GM18867 (cell line): ENCODE results near the gene SLIT3.
"Not testable (repeated sequence)": the region's sequence is repeated elsewhere in the genome, so short reads cannot be mapped to it uniquely, and the experiment has no call there.

Experiments
- ATAC-seq: cut with Tn5 transposase; IDR thresholded peaks from one replicate; pipeline ENCODE4 v1.9.1; 2021; ENCODE audit warnings: mild to moderate bottlenecking, moderate library complexity; ENCODE audit not compliant: unreplicated experiment

SLIT3 gene

DNA sequence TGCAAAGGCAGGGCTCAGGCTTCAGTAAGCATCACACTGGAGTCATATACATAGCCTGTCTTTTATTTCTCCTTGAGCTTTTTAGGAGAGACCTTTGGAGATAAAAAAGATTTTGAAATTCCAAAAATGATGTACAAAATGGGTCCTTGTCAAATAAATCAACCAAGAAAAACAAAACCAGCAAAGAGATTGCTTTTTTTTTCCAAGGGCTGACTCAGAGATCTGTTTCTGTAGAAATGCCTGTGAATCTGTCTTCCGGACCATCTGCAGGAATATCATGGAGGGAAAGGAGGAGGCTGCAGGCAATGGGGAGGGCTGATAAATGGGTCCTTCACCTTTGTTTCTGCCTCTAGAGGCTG is 77.4 kb downstream of the SLIT3 start:
- ATAC-seq = no peak

DNA sequence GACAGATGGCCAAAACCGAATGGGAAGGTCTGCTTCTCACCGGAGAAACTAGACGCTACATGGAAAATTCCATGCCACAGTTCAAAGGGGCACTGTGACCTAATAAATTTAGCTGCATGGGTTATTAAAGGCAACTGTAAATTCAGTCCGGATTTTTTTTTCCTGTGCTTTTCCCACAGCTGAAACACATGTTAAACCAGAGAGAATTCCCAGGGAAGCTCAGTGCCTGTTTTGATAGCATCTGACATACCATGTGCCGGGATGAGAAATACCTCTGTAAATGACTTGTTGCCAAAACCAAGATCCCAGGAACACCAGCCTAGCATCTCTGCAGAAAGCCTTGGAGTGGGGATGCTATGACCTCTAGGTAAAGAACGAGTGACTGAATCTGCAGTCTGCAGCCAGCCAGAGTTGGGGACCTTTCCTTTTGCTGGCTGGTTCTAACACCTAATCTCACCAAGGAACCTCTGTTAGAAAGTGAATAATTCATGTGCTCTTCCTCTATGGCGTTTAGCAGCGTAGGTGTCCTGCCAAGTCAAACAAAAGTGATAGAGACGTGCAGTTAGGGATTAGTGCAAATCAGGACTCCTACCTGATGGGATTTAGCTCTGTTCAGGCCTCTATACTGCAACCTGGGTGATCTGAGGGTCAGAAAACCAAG is 77.9 kb downstream of the SLIT3 start:
- ATAC-seq = no peak

DNA sequence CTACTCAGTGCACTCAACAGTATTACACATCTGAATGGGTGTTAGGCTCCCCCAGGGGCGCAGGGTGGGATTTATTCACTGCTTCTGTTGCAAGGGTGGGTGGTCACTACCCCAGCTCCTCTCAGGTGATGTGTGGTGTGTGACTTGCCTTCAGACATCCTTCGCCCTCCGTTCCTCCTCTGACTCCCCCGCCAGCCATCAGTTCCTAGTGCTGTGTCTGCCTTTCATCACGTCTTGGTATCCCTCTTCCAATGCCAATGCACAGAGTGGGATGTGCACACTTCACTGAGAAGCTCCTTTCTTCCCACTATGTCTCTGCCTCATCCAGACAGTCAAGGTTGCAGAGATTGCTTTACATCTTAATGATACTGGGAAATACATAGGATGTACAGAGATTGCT is 79.4 kb downstream of the SLIT3 start:
- ATAC-seq = no peak

DNA sequence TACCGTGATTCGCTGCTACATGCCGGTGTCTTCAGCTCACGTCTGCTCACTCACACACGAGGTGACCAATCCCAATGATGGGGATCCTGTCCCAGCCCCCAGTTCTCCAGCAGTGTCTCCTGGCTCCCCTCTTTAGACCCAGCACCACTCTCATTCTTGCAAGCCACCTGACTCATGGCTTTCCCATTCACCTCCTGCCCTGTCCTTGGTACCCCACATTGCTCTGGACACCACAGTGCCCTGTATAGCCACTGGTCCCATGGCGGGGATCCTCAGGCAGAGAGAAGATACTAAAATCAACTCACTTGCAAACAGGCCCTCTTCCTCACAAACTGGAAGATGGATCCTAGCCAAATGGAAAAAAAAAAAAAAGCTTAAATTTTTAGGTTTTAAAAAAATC is 81.0 kb downstream of the SLIT3 start:
- no peak for ATAC-seq

DNA sequence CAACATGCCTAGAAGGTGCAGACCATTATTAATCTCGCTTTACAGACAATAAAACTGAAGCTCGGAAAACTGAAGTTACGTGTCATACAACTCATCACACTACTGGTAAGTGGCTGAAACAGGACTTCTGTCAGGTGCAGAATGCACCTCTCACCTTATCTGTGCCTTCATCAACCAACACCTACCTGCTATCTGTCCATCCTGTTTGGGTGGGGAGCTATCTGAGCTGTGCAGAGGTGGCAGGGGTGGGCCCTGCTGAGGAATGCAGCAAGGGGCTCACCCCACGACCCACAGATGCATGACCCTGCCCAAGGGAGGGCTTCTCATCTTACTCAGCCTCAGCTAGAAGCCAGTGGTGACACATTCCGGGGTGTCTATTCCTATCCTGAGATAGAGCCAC is 81.6 kb downstream of the SLIT3 start:
- no peak for ATAC-seq

DNA sequence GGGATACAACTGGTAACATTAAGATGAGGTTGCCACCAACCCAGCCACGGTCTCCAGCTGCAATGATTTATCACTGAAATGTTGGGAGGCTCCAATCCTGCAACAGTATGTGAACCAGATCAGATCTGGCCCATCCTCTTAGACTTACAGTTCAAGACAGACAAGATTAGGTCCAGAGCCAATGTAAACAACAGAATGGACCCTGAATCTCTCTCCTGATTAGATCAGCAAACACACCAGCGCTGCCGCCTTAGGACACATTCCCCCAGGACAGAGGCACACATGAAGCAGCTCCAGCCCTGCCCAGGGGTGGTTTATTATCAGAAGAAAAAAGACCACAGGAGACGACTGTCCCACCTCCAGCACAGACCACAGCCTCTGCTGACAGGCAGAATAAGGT is 82.1 kb downstream of the SLIT3 start:
- ATAC-seq = no peak

DNA sequence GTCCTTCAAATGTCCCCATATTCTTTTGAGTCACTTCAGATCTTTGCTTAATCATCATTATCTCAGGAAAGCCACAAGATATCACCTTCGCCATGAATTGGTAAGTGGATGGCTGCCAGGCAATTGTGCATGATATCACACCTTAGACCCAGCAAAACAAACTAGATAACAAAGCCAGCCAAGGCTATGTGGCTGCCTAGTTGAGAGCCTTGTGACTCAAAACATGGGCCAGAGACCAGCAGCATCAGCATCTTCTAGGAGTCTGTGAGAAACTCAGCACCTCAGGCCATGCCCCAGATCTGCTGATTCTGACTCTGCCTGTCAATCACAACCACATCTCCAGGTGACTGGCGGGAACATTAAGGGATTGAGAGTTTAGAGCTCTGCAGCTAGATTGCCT is 82.8 kb downstream of the SLIT3 start:
- no peak for ATAC-seq

DNA sequence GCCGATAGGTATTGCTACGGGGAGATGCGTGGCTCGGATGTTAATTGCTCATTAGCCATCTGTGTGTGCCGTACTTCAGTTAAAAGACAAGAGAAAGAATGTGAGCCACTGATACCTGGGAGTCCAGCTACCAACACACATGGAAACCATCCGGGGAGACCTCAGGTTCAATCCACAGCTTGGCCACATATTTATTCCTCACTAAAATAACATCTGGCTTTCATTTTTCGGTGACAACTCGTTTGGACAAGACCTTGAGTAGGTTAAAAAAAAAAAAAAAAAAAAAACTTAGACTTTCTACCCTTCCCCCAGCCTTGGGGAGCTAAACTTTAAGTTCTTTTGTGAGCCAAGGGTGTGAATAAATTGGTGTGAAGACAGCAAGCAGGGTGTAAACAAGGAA is 84.1 kb downstream of the SLIT3 start:
- ATAC-seq = no peak

DNA sequence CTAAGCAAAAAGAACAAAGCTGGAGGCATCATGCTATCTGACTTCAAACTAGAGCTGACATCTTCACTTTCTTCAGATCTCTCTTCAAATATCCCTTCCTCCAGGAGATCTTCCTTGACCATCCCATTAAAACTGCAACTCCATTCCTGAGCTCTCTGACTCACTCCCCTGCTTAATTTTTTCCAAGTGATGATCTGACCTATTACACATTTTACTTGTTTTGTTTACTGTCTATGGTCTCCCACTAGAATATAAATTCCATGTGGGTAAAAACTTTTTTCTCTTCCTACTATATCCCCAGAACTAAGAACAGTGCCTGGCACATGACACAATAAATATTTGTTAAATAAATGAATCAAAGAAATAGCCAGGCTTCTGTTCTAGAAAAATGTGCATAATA is 87.5 kb downstream of the SLIT3 start:
- no peak for ATAC-seq

DNA sequence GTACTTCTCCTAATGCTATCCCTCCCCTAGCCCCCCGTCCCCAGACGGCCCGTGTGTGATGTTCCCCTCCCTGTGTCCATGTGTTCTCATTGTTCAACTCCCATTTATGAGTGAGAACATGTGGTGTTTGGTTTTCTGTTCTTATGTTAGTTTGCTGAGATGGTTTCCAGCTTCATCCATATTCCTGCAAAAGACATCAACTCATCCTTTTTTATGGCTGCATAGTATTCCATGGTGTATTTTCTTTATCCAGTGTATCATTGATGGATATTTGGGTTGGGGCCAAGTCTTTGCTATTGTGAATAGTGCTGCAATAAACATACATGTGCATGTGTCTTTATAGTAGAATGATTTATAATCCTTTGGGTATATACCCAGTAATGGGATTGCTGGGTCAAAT is 89.2 kb downstream of the SLIT3 start:
- not testable (repeated sequence) for ATAC-seq

DNA sequence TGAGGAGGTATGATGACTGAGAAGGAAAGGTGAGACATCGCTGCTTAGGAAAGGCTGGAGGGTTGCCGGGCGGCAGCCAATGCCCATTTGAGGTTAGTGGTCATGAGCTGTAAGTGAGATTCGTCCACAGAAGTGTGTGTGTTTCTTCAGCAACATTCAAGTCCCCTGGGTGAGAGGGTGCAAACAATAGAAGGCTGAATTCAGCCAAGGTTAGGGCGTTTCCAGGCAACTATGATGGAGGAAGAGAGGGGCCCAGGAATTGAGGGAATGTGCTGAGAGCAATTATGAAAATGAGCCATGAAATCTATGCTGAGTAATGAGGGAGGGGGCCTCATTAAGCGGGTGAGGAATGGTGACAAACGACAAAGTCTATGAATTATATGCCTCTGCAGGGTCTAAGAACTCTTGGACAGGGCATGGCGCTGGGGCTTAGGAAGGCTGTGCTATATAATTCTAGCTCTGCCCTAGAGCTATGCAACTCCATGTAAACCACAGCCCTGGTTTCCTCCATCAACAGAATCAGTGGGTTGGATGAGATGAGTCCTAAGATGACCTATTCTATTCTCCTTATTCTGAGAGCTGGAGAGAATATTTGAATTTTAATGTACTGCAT is 96.0 kb downstream of the SLIT3 start:
- no peak for ATAC-seq

DNA sequence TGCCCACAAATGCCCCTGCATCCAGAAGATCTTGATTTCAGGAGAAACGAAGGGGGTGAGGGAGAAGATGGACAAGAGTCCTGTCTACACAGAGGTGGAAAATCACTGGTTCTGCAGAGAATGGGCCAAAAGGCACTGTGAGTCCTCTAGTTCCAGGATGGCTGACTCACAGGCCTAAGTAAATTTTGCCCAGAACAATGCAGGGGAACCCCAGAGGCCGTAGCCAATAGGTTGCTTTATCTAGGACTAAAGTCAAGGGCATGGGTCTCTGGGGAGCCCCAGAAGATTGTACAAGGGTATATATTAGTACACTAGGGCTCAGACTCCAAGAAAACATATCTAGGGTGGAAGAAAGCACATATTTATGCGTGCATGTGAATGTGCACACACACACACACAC is 98.0 kb downstream of the SLIT3 start:
- ATAC-seq = no peak

DNA sequence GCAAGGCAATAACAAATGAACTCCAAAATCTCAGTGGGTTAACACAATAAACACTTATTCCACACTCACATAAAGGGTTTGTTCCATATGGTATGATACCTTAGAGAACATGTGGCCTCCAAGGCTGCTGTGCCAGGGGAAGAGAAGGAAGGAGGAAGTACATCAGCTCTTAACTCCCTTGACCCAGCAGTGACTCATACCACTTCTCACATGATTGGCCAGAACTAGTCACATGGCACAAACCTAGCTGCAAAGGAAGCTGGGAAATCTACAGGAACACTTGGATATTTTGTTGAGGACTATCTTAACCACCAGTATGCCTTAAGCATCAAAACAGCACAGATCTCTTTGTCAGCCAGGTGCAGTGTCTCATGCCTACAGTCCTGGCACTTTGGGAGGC is 99.3 kb downstream of the SLIT3 start:
- no peak for ATAC-seq

DNA sequence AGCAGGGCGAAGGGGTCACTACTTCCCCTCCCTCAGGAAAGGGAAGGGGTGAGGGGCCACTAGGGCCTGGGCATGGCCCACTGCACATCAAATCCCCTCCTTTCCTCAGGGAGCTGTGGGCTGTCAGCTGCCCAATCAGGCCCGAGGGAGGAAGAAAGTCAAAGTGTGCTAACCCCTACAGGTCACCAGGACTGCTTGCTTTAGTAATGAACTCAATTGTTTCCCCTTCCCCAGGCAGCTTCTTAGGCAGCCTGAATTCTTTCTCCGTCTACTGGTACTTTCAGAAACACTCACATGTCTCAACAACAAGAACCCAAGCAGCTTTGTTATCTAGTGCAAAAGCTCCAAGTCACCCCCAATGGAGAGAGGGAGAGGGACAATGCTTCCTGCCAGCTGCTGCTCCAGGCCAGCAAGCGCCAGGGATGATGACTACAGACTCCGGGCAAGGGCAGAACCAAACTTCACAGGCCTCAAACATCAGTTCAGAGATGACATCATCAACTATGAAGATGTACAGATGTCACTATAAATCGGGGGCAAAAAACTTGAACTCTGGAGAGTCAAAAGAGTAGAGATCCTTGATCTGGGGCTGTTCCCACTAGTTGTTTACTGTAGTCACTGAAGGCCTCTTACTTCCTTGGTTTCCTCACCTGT is 100.7 kb downstream of the SLIT3 start:
- no peak for ATAC-seq

DNA sequence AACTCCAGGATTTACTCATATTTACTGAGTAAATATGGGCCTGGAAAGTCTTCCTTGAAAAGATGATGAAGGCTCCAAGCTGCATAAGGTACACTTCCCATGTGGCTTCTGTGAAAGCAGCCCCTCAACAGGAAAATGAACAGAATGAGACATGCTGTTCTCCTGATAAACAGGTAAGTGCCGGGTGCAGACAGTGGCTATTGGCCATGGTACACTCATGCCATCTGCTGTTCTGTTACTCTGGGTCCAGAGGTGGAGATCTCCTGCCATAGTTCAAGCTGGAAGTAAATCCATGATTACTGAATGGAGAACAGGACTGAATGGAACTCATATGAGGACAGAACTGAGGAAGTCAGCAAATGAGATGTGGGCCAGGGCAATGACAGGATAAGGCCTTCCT is 103.6 kb downstream of the SLIT3 start:
- no peak for ATAC-seq

DNA sequence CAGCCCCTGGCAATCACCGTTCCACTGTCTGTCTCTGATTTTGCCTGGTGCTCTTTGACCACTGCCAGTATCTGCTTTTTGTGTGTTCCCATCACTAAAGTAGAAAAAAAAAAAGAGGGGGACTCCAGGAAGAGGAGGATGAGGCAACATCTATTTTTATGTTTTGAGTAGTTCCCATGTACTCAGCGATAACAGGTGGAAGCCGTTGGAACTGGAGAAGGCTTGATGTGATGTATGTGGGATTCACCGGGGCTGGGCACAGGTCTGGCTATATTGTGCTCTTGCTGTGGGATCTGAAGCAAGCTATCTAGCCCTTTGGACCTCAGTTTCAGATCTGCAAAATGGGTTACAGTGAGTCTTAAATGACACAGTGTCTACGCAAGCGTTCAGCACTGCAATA is 104.9 kb downstream of the SLIT3 start:
- ATAC-seq = no peak

DNA sequence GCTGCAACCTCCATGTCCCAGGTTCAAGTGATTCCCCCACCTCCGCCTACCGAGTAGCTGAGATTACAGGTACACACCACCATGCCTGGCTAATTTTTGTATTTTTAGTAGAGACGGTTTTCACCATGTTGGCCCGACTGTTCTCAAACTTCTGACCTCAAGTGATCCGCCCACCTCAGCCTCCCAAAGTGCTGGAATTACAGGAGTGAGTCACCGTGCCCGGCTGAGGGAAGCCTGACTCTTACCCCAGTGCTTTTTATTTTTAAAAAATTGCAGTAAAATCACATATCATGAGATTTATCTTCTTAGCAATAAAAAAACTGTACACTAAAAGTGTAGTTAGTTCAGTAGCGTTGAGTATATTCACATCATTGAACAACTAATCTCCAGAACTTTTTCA is 105.3 kb downstream of the SLIT3 start:
- ATAC-seq = no peak

DNA sequence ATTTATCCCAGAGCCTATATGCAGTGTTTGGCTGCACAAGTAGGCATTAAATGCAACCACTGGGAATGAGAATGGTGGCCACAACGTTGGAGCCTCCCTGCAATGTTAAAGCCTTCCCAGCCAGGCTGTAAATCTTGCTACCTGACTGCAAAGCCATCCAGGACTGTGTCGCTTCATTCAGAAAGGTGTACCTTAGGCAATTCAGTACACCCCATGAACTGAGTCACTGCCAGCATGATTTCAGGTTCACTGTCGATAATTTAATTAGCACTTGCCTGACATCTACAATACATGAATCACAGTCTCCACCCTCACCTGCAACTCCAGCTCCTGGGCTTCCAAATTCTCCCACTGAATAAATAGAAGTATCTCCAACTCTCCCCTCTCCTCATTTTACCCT is 108.4 kb downstream of the SLIT3 start:
- no peak for ATAC-seq

DNA sequence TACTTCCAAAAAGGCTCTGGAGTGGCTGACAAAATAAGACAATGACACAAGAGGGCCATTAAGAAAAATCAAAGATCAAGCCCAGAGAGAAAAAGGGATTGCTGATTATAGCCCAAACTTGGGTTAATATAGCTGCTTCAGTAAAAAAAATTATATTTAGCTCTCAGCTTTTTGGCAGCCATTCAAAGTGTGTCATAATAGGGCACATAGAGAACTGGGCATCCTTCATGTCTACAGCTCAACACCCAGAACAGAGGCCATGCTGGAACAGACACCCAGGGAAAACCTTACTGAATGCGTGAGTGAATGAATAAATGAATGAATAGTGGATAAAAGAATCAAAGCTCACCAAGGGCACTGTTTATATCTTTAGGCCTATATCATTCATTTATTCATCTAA is 110.1 kb downstream of the SLIT3 start:
- no peak for ATAC-seq

DNA sequence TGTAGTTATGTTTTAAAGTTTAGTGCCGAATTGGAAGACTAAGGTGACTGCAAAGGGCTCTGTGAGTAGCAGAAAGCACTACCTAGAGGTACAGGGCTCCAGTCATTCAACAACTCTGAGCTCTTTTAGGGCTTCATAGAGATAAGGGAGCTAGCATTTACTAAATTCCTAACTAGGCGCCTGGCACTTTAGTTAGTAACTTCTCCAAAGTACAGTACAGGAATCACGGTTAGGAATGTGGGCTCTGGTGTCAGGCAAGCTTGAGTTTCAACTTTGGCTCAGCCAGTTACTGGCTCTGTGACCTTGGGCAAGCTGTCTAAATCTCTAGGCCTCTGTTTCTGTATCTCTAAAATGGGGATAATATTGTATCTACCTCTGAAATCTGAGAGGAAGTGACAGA is 115.3 kb downstream of the SLIT3 start:
- no peak for ATAC-seq

DNA sequence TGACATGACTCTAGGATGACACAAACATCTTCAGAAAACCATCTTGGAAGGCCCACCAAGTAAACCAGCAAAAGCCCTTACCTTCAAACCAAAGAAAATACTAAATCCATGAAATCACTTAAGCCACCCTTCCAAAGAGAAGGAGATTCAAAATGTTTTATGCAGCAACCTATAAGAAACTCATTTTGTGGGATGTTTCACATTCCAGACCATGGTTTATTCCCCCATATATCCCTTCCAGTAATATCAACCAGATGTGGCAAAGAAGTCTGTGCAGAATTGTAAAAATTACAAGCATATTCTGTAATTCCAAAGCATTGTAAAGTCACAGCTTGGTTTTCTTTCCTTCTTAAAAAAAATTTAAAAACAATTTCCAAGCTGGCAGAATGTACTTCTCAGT is 117.4 kb downstream of the SLIT3 start:
- no peak for ATAC-seq

DNA sequence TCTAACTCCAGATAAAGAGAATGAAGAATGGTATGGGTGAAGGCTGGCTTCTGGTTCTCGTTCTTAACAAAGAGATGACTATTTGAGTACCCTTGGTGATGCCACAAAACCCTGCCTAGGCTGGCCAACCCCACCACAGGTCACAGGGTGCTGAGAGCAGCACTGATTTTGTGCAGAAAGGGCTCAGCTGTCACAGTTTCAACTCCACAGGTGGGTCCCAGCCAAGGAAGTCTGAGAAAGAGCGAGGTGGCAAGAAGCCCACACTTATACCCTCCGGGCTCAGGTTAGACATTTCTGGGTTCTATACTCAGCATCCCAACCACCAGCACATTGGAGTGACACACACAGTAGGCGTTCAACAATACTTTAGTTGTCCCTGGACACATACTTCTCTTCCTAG is 118.1 kb downstream of the SLIT3 start:
- ATAC-seq = no peak

DNA sequence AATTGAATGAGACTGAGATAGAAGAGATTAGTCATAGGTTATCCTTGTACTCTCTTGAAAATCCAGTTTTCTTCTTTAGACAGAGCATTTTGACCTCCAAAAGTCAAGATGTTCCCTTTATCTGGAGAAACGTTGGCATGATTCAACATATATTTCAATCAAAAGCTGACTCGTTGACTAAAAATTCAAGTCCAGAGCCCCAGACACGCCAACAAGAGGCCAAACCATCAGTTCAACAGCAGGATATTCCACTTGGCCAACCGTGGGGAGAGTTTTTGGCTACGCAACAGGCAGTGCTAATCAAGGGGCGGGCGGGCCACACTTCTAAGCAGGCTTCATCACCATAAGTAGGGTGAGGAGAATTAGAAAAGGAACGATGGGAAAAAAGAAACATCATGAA is 119.1 kb downstream of the SLIT3 start:
- no peak for ATAC-seq
